Astrocyte of the spinal cord (primary cell): ENCODE data around the gene INTS2.
A peak's percentile ranks its signal among the peaks of the same experiment; 100 is the strongest.
"Not testable (repeated sequence)": the region's sequence is repeated elsewhere in the genome, so short reads cannot be mapped to it uniquely, and the experiment has no call there.

ENCODE experiments used
- DNase-seq: peaks from one replicate; pipeline ENCODE4 v3.0.0; 2011; ENCODE audit warnings: low read depth, low spot score
- H3K4me3 ChIP-seq: 2 replicates; pipeline ENCODE4 v1.5.1; 2011; ENCODE audit warnings: low read depth, mild to moderate bottlenecking, low read length, moderate library complexity
- CTCF ChIP-seq: IDR thresholded peaks from 2 replicates; pipeline ENCODE4 v1.5.1; 2012; ENCODE audit warnings: low read depth, mild to moderate bottlenecking, low read length, inconsistent platforms
- in situ Hi-C: cut with HindIII; loops from 2 replicates; pipeline ENCODE4 v1.10.0; 2017; ENCODE audit warnings: low sequenced_read_pairs

Gene INTS2

GRCh38 chr17:61903251-61903650 is 24.5 kb downstream of the INTS2 start:
- in situ Hi-C loops, result no loop called here
- no peak for DNase-seq
- TF ChIP-seq CTCF, result no peak
- H3K4me3 ChIP-seq, result no peak overlapping the region

DNA sequence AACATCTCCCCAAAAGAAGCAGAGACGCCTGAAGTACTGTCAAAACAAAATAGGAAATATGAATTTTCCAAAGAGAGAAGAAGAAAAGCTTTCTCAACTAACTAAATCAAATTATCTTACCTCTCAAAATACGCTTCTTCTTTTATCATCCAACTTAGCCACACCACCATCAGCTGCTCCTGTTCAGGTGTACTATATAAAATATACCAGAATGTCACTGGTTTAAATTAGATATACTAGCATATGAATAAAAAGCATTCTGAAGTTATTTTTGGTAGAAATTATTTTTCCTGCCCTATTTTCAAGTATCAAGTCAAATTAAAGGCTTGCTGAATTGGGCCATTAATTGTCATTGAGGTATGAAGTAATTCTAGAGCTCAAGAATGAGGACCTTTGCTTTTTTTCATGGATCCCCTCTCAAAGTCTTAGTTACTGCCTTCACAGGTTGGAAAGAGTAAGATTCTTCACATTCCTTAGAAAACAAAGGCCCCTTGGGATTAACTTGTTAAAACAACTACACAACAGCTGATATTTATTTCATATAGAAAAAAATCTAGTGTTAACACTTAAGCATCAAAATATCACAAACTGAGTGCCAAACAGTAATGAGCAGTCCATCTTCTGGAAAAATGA is 30.1 kb downstream of the INTS2 start:
- in situ Hi-C loops, result no loop called here
- no peak overlapping the region for H3K4me3 ChIP-seq
- no peak for TF ChIP-seq CTCF
- DNase-seq, result no peak

DNA sequence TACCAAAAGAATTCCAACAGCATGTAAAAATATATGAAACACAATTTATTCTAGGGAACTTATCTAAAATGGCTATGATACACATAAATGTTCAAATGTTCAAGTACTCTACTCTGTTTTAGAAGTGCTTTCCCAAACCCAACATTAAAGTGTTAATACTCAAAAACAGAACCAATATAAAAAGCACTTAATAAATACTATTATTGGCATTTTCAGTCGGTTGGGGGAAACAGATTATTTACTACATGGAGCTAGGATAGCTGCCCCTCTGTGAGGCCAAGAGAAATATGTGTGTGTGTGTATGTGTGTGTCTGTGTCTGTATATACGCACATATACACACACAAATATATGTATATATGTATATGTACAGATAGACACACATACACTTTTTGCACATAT is 32.4 kb downstream of the INTS2 start:
- in situ Hi-C loops, result no loop called here
- no peak for DNase-seq
- no peak for TF ChIP-seq CTCF
- H3K4me3 ChIP-seq, result no peak overlapping the region

DNA sequence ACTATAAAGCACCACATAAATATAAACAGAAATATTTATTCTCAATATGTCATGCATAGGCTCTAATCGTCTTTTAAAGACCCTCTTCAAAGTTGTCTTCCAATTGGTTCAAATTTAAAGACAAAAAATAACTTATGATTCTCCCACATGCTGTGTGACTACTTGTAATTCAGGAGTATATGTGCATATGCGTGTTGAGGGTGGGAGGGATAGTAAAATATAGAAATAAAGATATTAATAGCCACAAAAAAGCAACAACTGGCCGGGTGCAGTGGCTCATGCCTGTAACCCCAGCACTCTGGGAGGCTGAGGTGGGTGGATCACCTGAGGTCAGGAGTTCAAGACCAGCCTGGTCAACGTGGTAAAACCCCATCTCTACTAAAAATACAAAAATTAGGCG is 33.5 kb downstream of the INTS2 start:
- in situ Hi-C loops, H3K4me3 ChIP-seq: not testable (repeated sequence)

DNA sequence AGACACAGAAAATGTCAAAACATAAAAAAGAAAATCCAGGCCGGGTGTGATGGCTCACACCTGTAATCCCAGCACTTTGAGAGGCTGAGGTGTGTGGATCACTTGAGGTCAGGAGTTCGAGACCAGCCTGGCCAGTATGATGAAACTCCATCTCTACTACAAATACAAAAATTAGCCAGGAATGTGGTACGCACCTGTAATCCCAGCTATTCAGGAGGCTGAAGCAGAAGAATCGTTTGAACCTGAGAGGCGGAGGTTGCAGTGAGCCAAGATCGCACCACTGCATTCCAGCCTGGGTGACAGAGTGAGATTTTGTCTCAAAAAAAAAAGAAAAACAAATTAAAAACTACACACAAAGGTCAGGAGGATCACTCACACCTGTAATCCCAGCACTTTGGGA is 40.0 kb downstream of the INTS2 start:
- in situ Hi-C loops, DNase-seq, H3K4me3 ChIP-seq: not testable (repeated sequence)

More for the DNA sequence above, 33.5 kb downstream of the INTS2 start:
- DNase-seq, result not testable (repeated sequence)

DNA sequence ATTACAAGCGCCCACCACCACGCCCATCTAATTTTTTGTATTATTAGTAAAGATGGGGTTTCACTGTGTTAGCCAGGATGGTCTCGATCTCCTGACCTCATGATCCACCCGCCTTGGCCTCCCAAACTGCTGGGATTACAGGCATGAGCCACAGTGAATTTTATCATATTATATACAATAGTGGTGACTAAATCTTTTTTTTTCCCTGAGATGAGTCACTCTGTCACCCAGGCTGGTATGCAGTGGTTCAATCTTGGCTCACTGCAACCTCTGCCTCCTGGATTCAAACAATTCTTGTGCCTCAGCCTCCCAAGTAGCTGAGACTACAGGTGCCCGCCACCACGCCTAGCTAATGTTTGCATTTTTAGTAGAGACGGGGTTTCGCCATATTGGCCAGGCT is 41.9 kb downstream of the INTS2 start:
- DNase-seq, result peak; percentile 22
- H3K4me3 ChIP-seq, in situ Hi-C loops: not testable (repeated sequence)

DNA sequence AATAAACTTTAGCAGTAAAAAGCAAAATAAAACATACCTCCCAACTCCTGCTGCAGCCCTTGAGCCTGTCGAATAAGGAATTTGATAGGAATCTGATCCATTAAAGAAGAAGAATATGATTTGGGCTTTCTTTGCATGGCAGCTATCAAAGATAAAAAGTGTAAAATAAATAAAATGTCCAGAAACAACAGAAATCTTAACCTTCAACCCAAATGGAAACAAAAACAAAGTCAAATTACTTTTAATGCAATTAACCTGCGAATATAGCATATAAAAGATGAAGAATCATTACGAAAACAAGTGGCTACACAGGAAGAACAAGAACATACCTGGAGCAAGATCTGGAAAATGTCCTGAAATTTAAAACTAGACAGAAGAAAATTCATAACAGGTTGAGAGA is 42.9 kb downstream of the INTS2 start:
- no peak for DNase-seq
- in situ Hi-C loops, result no loop called here
- no peak for TF ChIP-seq CTCF
- H3K4me3 ChIP-seq, result no peak overlapping the region

- TF ChIP-seq CTCF, result no peak
- in situ Hi-C loops, result no loop called here
These were observed 47.1 kb downstream of the INTS2 start for GRCh38 chr17:61880589-61881102.

More at GRCh38 chr17:61880589-61881102, 47.1 kb downstream of the INTS2 start:
- no peak overlapping the region for H3K4me3 ChIP-seq
- no peak for DNase-seq
